Nephron (organoid): ENCODE measurements around the gene ACSS1.
A peak's percentile ranks its signal among the peaks of the same experiment; 100 is the strongest.

Experiments
- H3K27ac Mint-ChIP-seq, 3 experiments: 2 replicates each; pipeline ENCODE4 v1.8.0; 2020; ENCODE audit warnings: mixed read lengths in 3 of 3, mild to moderate bottlenecking in 2 of 3, moderate library complexity in 1 of 3
- H3K27me3 Mint-ChIP-seq: 2 replicates; pipeline ENCODE4 v1.8.0; 2021; ENCODE audit warnings: low read depth, mild to moderate bottlenecking, moderate library complexity, mixed read lengths
- H3K36me3 Mint-ChIP-seq: 2 replicates; pipeline ENCODE4 v1.8.0; 2020; ENCODE audit warnings: low read depth, mixed read lengths
- H3K4me1 Mint-ChIP-seq: 2 replicates; pipeline ENCODE4 v1.8.0; 2020; ENCODE audit warnings: mixed read lengths
- H3K4me3 Mint-ChIP-seq, 3 experiments: 2 replicates each; pipeline ENCODE4 v1.8.0; 2020; ENCODE audit warnings: mild to moderate bottlenecking in 3 of 3, mixed read lengths in 3 of 3, moderate library complexity in 2 of 3
- H3K9me3 Mint-ChIP-seq: 2 replicates; pipeline ENCODE4 v1.8.0; 2020; ENCODE audit warnings: mixed read lengths
- CTCF ChIP-seq, 3 experiments: fragments of 200-600 bp; sonication (generic); IDR thresholded peaks; one replicate each; pipeline ENCODE4 v1.5.0; 2021; ENCODE audit warnings: antibody characterized with exemption in 3 of 3; ENCODE audit not compliant: unreplicated experiment in 3 of 3

ACSS1 gene

GRCh38 chr20:24983896-24984295, 74.0 kb downstream of the ACSS1 start:
- Mint-ChIP-seq H3K27me3 (no peaks in the 10 kb centered on the region), H3K9me3 (peaks cover 13% of the 10 kb centered on the region), H3K4me3 (no peak overlapping the region), H3K4me1 (no peaks in the 10 kb centered on the region), H3K27ac (peak overlapping the region in 2 of 3 experiments; percentile 31 to 33), H3K36me3 (peaks cover 50% of the 10 kb centered on the region)
- no peak for TF ChIP-seq CTCF (IDR thresholded peaks at IDR 0.05; ENCODE audit: unreplicated experiment in 3 of 3)

- Mint-ChIP-seq H3K9me3 (peaks cover 20% of the 10 kb centered on the region), H3K27me3 (no peaks in the 10 kb centered on the region), H3K27ac (no peak overlapping the region), H3K36me3 (peaks cover 71% of the 10 kb centered on the region), H3K4me1 (no peaks in the 10 kb centered on the region), H3K4me3 (no peak overlapping the region)
- no peak for TF ChIP-seq CTCF (IDR thresholded peaks at IDR 0.05; ENCODE audit: unreplicated experiment in 3 of 3)
Measured at GRCh38 chr20:24981790-24982189, 76.1 kb downstream of the ACSS1 start.

GRCh38 chr20:24981282-24981681, 76.7 kb downstream of the ACSS1 start:
- H3K27ac Mint-ChIP-seq = no peak overlapping the region
- H3K4me1 Mint-ChIP-seq = no peaks in the 10 kb centered on the region
- H3K27me3 Mint-ChIP-seq = no peaks in the 10 kb centered on the region
- peaks cover 76% of the 10 kb centered on the region for H3K36me3 Mint-ChIP-seq
- H3K4me3 Mint-ChIP-seq = no peak overlapping the region
- no peak for TF ChIP-seq CTCF (IDR thresholded peaks at IDR 0.05; ENCODE audit: unreplicated experiment in 3 of 3)
- peaks cover 25% of the 10 kb centered on the region for H3K9me3 Mint-ChIP-seq

DNA sequence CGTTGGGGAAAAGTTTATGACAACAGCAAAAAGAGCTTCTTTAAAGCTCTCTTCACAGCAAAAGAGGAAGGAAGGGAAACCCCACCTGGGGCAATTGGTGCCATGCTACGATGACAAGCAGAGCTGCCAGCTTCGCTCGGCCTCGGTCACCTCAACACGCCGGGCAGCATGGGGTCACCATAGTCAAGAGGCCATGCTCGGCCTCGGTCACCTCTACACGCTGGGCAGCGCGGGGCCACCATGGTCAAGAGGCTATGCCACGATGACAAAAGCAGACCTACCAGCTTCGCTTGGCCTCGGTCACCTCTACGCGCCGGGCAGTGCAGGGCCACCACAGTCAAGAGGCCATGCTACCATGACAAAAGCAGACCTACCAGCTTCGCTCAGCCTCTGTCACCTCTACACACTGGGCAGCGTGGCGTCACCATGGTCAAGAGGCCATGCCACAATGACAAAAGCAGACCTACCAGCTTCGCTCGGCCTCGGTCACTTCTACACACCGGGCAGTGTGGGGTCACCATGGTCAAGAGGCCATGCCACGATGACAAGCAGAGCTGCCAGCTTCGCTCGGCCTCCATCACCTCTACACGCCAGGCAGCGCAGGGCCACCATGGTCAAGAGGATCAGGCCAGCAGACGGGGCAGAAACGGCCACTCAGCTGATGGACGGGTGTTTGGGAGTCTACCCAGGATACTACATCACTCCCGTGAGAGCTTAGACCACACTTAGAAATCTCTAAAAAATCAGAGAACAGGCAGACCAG, 77.5 kb downstream of the ACSS1 start:
- H3K9me3 Mint-ChIP-seq = peaks cover 33% of the 10 kb centered on the region
- peaks cover 84% of the 10 kb centered on the region for H3K36me3 Mint-ChIP-seq
- no peaks in the 10 kb centered on the region for H3K27me3 Mint-ChIP-seq
- no peaks in the 10 kb centered on the region for H3K4me1 Mint-ChIP-seq
- TF ChIP-seq CTCF (IDR thresholded peaks at IDR 0.05; ENCODE audit: unreplicated experiment in 3 of 3) = no peak
- H3K27ac Mint-ChIP-seq = no peak overlapping the region
- no peak overlapping the region for H3K4me3 Mint-ChIP-seq

DNA sequence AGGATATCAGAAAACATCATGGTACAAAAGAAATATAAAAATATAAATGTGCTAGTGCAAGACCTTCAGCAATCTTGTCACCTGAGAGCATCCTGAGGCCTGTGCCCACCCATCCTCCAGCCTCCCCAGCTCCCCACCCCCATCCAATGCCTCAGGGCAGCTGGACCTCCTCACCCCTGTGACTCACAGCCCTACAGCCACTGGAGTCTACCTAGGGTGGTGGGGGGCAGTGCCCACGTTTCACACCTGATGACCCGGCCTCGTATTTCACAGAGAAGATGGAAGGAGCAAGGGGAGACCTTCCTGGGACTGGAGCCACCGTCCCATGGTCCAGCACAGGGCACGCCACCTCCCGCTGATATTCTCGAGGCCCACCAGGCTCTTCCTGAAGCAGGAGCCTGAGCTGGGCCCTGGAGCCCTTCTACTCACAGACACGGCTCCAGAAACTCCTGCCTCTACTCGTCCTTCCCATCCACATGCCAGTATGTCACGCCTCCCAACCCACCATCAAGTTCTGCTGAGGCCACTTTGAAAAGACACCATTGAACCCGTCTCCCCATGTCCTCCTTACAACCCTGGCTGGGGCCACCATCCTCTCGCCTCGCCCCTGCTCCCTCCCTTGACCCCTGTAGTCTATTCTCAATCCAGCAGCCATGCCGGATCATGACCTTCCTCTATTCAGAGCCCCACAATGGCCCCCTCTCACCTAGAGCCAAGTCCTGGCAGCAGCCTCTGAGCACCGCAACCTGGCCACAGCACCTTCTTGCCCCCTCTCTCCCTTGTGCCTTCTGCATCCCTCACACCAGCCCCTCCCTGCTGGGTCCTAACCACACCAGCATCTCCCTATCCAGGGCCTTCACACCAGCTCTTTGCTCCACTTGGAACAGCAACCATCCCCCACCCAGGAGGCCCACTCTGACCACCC, 78.6 kb downstream of the ACSS1 start:
- H3K9me3 Mint-ChIP-seq = peaks cover 39% of the 10 kb centered on the region
- no peak overlapping the region for H3K4me3 Mint-ChIP-seq
- H3K27me3 Mint-ChIP-seq = no peaks in the 10 kb centered on the region
- no peak overlapping the region for H3K27ac Mint-ChIP-seq
- no peak for TF ChIP-seq CTCF (IDR thresholded peaks at IDR 0.05; ENCODE audit: unreplicated experiment in 3 of 3)
- H3K36me3 Mint-ChIP-seq = peaks cover 96% of the 10 kb centered on the region
- no peaks in the 10 kb centered on the region for H3K4me1 Mint-ChIP-seq
